ENCODE data around the gene PRKCH.

DNA sequence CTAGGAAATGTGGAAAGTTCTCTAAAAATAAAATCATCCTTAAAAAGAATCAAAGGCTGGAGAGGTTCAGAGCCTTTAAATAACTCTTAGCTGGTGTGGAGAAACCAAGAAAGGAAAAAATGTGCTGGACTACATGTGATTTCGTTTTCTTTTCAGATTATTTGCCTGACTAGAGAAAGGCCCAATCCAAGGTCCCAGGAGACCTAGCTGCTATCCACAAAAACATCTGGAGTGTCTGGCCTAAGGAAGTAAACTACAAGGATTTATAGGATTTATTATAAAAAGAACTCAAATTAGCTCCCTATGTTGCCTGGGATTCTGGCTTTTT is 39.5 kb upstream of the PRKCH start:
- TF ChIP-seq EZH2phosphoT487 (IDR thresholded peaks at IDR 0.05; ENCODE audit: insufficient read depth, low read depth) (no peak), EZH2 (IDR thresholded peaks at IDR 0.05; ENCODE audit: insufficient read depth, poor library complexity, severe bottlenecking) (no peak)

Measured in GM23248 (cell line).